HepG2 (cell line): Measurements from ENCODE around the gene LCLAT1. TPM values are rescaled to one million over a fixed set of nuclear protein-coding genes. Genes with fewer than 3 reads are reported as not detected.

ENCODE experiments used
- AGO1 ChIP-seq: fragments of 200-400 bp; formaldehyde crosslinking; IDR thresholded peaks from 2 replicates; pipeline ENCODE4 v1.6.1; 2017; ENCODE audit warnings: mild to moderate bottlenecking, low read depth, low read length, moderate library complexity; ENCODE audit not compliant: poor library complexity, severe bottlenecking
- ATF7 ChIP-seq, 2 experiments: fragments of 450-650 bp in 1 of 2; sonication (generic) in 1 of 2; formaldehyde crosslinking in 1 of 2; IDR thresholded peaks; 2 replicates each; pipeline versions ENCODE4 v1.4.0 to v1.6.1; 2016 to 2020; ENCODE audit warnings: antibody characterized with exemption in 1 of 2, mild to moderate bottlenecking in 1 of 2, missing genetic modification reagents in 1 of 2
- DR1 ChIP-seq: sonication (generic); formaldehyde crosslinking; IDR thresholded peaks from 2 replicates; pipeline ENCODE4 v1.8.0; 2021; ENCODE audit warnings: mild to moderate bottlenecking, missing genetic modification reagents, inconsistent platforms
- HNF4A ChIP-seq: sonication (generic); formaldehyde crosslinking; IDR thresholded peaks from 2 replicates; pipeline ENCODE4 v1.4.0; 2020; ENCODE audit warnings: missing genetic modification reagents
- IKZF5 ChIP-seq: IDR thresholded peaks from 2 replicates; pipeline ENCODE4 v1.6.1; 2018; ENCODE audit warnings: missing genetic modification reagents, mild to moderate bottlenecking, missing compliant biosample characterization
- PBX2 ChIP-seq: IDR thresholded peaks from 2 replicates; pipeline ENCODE4 v1.6.1; 2016; ENCODE audit warnings: control low read depth
- RELA ChIP-seq: sonication (generic); formaldehyde crosslinking; IDR thresholded peaks from 2 replicates; pipeline ENCODE4 v1.4.0; 2020; ENCODE audit warnings: missing genetic modification reagents
- RFXANK ChIP-seq: IDR thresholded peaks from 2 replicates; pipeline ENCODE4 v1.6.1; 2016
- SMAD9 ChIP-seq: sonication (generic); formaldehyde crosslinking; IDR thresholded peaks from 2 replicates; pipeline ENCODE4 v1.5.1; 2020; ENCODE audit warnings: mild to moderate bottlenecking, missing genetic modification reagents
- SOX13 ChIP-seq, 3 experiments: fragments of 450-650 bp in 1 of 3; sonication (generic) in 1 of 3; formaldehyde crosslinking in 1 of 3; IDR thresholded peaks in 2 of 3; conservative IDR thresholded peaks in 1 of 3; 2 replicates each; pipeline versions ENCODE4 v1.5.0 to v1.6.1; 2016 to 2020; ENCODE audit warnings: antibody characterized with exemption in 1 of 3, mild to moderate bottlenecking in 1 of 3, missing compliant biosample characterization in 1 of 3, missing genetic modification reagents in 1 of 3, moderate library complexity in 1 of 3
- SSRP1 ChIP-seq: IDR thresholded peaks from 2 replicates; pipeline ENCODE4 v1.6.1; 2016; ENCODE audit warnings: control low read depth
- ZBTB38 ChIP-seq: sonication (generic); formaldehyde crosslinking; IDR thresholded peaks from 2 replicates; pipeline ENCODE4 v1.5.1; 2020; ENCODE audit warnings: mild to moderate bottlenecking, missing genetic modification reagents
- ZFY ChIP-seq: sonication (generic); formaldehyde crosslinking; IDR thresholded peaks from 2 replicates; pipeline ENCODE4 v1.4.0; 2020; ENCODE audit warnings: missing genetic modification reagents
- ZNF207 ChIP-seq: fragments of 450-650 bp; IDR thresholded peaks from 2 replicates; pipeline ENCODE4 v1.6.1; 2016; ENCODE audit warnings: antibody characterized with exemption, borderline replicate concordance
- ZNF3 ChIP-seq: IDR thresholded peaks from 2 replicates; pipeline ENCODE4 v1.7.0; 2017; ENCODE audit warnings: inconsistent platforms
- ZNF335 ChIP-seq: sonication (generic); formaldehyde crosslinking; IDR thresholded peaks from 2 replicates; pipeline ENCODE4 v1.4.0; 2020; ENCODE audit warnings: missing genetic modification reagents
- ZNF468 ChIP-seq: sonication (generic); formaldehyde crosslinking; IDR thresholded peaks from 2 replicates; pipeline ENCODE4 v1.8.0; 2022; ENCODE audit warnings: mild to moderate bottlenecking, moderate library complexity, missing genetic modification reagents
- ZNF788 ChIP-seq: sonication (generic); formaldehyde crosslinking; IDR thresholded peaks from 2 replicates; pipeline ENCODE4 v1.5.0; 2020; ENCODE audit warnings: mild to moderate bottlenecking, missing genetic modification reagents, borderline replicate concordance
- ZNF883 ChIP-seq: sonication (generic); formaldehyde crosslinking; IDR thresholded peaks from 2 replicates; pipeline ENCODE4 v1.5.1; 2020; ENCODE audit warnings: mild to moderate bottlenecking, missing genetic modification reagents; ENCODE audit errors: not compliant biosample characterization
- ZSCAN12 ChIP-seq: sonication (generic); formaldehyde crosslinking; IDR thresholded peaks from 2 replicates; pipeline ENCODE4 v1.9.0; 2021; ENCODE audit warnings: mild to moderate bottlenecking, missing genetic modification reagents
- ZSCAN30 ChIP-seq: sonication (generic); formaldehyde crosslinking; IDR thresholded peaks from 2 replicates; pipeline ENCODE4 v1.5.0; 2020; ENCODE audit warnings: mild to moderate bottlenecking, missing genetic modification reagents
- polyA plus RNA-seq, 8 experiments: library from polyadenylated mRNA; depleted of rRNA in 3 of 8; stranded (reverse) in 7 of 8; unstranded in 1 of 8; fragments of >200 nt; fragmentation: Illumina TruSeq in 4 of 8; extraction: Trizol in 4 of 8; gene quantifications; 2 replicates each; pipeline versions ENCODE4 v1.2.1 to v1.2.3, GENCODE V29; 2011 to 2016; ENCODE audit warnings: low read depth in 4 of 8, missing spikeins in 1 of 8, mixed read lengths in 1 of 8; ENCODE audit not compliant: insufficient read depth in 1 of 8
- total RNA-seq, 5 experiments: library from RNA; depleted of rRNA; stranded (reverse); fragments of >200 nt; fragmentation: Illumina TruSeq; extraction: Trizol; gene quantifications; 2 replicates each; pipeline ENCODE4 v1.2.3, GENCODE V29; 2016; ENCODE audit warnings: low read depth in 1 of 5
- TF ChIP-seq, protein P1 (sequence below): sonication (generic); formaldehyde crosslinking; IDR thresholded peaks from 2 replicates; pipeline ENCODE4 v1.4.0; 2020; ENCODE audit warnings: missing genetic modification reagents
- TF ChIP-seq, protein P2 (sequence below): IDR thresholded peaks from 2 replicates; pipeline ENCODE4 v1.6.1; 2016

Gene LCLAT1
- total and polyA plus RNA-seq, 2 of the 13 experiments (the other 11 are each of a cell fraction or from before 2014, with no cell fraction given): 18.0 to 28.0 TPM

DNA sequence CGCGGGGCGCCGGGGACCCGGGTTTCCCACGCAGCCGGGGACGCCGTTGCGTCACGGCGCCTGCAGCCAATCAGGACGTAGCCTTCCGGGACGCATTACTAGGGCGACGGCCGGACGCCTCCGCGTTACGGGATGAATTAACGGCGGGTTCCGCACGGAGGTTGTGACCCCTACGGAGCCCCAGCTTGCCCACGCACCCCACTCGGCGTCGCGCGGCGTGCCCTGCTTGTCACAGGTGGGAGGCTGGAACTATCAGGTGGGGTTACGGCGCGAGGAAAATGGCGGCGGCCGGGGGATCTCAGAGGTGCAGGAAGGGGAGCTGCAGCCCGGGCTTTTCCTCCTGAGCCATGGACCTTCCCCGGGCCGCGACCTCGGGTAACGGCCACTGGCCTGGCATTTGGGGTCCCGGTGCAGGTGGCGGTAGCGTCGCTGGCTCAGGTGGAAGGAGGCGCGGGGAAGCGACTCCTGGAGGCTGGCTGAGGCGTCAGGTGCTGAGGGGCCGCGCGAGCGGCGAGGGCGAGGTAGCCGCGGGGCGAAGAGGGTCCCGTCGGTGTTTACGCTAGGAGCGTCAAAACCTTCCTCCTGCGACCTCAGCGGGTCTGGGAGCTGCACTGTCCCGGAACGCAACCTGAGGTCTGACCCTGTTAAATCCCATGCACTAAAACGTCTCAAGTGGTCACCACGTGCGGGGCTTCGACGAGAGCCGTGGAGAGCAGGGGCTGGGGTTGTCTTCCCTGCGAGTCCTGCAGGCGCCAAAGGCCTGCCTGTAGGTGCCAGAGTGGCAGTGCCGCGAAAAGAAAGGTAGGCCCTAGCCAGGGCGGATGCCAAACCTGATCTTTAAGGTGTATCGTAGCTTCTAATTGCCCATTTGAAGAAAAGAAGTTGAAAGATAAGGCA lies at the start of gene LCLAT1 (continued):
- TF ChIP-seq, protein P1, sequence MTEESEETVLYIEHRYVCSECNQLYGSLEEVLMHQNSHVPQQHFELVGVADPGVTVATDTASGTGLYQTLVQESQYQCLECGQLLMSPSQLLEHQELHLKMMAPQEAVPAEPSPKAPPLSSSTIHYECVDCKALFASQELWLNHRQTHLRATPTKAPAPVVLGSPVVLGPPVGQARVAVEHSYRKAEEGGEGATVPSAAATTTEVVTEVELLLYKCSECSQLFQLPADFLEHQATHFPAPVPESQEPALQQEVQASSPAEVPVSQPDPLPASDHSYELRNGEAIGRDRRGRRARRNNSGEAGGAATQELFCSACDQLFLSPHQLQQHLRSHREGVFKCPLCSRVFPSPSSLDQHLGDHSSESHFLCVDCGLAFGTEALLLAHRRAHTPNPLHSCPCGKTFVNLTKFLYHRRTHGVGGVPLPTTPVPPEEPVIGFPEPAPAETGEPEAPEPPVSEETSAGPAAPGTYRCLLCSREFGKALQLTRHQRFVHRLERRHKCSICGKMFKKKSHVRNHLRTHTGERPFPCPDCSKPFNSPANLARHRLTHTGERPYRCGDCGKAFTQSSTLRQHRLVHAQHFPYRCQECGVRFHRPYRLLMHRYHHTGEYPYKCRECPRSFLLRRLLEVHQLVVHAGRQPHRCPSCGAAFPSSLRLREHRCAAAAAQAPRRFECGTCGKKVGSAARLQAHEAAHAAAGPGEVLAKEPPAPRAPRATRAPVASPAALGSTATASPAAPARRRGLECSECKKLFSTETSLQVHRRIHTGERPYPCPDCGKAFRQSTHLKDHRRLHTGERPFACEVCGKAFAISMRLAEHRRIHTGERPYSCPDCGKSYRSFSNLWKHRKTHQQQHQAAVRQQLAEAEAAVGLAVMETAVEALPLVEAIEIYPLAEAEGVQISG (CRISPR knock-in tag): peak; percentile 70
- TF ChIP-seq ZFY (CRISPR knock-in tag) (peak; percentile 90), SOX13 (IDR thresholded peaks at IDR 0.05) (no peak), SOX13 (CRISPR knock-in tag; conservative IDR thresholded peaks at IDR 0.05 in 1 of 2, IDR thresholded peaks at IDR 0.05 in 1 of 2) (peak in 1 of 2 experiments; percentile 16; a peak in 1 of 4 replicates), DR1 (CRISPR knock-in tag) (peak; percentile 51; the same call in 1 of the 2 replicates), RELA (CRISPR knock-in tag) (no peak), ZSCAN30 (CRISPR knock-in tag) (peak; percentile 95), ZSCAN12 (CRISPR knock-in tag) (0 out of 2 replicates have a peak, but pooled peaks have one; percentile 77), AGO1 (no peak), ZNF335 (CRISPR knock-in tag) (peak; percentile 31), ZNF3 (CRISPR knock-in tag) (peak; percentile 76; the same call in 1 of the 2 replicates), IKZF5 (CRISPR knock-in tag) (peak; percentile 66; the same call in 1 of the 2 replicates), ZNF468 (CRISPR knock-in tag) (peak; percentile 98), ZNF788 (peak; percentile 97), ZBTB38 (CRISPR knock-in tag) (peak; percentile 87), PBX2 (CRISPR knock-in tag) (no peak), SMAD9 (peak; percentile 99), ZNF883 (CRISPR knock-in tag) (peak; percentile 91), SSRP1 (0 out of 2 replicates have a peak, but pooled peaks have one; percentile 29), RFXANK (CRISPR knock-in tag) (no peak; the same call in 1 of the 2 replicates), ATF7 (IDR thresholded peaks at IDR 0.05) (no peak), ATF7 (CRISPR knock-in tag; IDR thresholded peaks at IDR 0.05) (peak; percentile 82), ZNF207 (no peak), HNF4A (CRISPR knock-in tag) (no peak)
- TF ChIP-seq, protein P2, sequence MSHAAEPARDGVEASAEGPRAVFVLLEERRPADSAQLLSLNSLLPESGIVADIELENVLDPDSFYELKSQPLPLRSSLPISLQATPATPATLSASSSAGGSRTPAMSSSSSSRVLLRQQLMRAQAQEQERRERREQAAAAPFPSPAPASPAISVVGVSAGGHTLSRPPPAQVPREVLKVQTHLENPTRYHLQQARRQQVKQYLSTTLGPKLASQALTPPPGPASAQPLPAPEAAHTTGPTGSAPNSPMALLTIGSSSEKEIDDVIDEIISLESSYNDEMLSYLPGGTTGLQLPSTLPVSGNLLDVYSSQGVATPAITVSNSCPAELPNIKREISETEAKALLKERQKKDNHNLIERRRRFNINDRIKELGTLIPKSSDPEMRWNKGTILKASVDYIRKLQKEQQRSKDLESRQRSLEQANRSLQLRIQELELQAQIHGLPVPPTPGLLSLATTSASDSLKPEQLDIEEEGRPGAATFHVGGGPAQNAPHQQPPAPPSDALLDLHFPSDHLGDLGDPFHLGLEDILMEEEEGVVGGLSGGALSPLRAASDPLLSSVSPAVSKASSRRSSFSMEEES (CRISPR knock-in tag): peak; percentile 79
